IMR-90 (cell line): ENCODE data around the gene WDR62.

Source experiments
- BHLHE40 ChIP-seq: fragments of 150-350 bp; IDR thresholded peaks from 2 replicates; pipeline ENCODE4 v1.6.1; 2016; ENCODE audit warnings: mild to moderate bottlenecking, low read depth, low read length
- CEBPB ChIP-seq: IDR thresholded peaks from 2 replicates; pipeline ENCODE4 v1.6.1; 2012; ENCODE audit warnings: low read depth, low read length, improper control_type of control experiment
- CTCF ChIP-seq: conservative IDR thresholded peaks from 2 replicates; pipeline ENCODE4 v1.5.1; 2012; ENCODE audit warnings: mild to moderate bottlenecking, low read depth, low read length, improper control_type of control experiment
- ELK1 ChIP-seq: fragments of 150-350 bp; IDR thresholded peaks from 2 replicates; pipeline ENCODE4 v1.6.1; 2016; ENCODE audit warnings: low read depth, mild to moderate bottlenecking, low read length, moderate library complexity, borderline replicate concordance
- FOS ChIP-seq: fragments of 150-350 bp; IDR thresholded peaks from 2 replicates; pipeline ENCODE4 v1.6.1; 2016; ENCODE audit warnings: low read depth, low read length
- MAZ ChIP-seq: IDR thresholded peaks from 2 replicates; pipeline ENCODE4 v1.6.1; 2012; ENCODE audit warnings: low read depth, mild to moderate bottlenecking, low read length, improper control_type of control experiment, moderate library complexity, borderline replicate concordance
- MXI1 ChIP-seq: IDR thresholded peaks from 2 replicates; pipeline ENCODE4 v1.6.1; 2012; ENCODE audit warnings: low read depth, mild to moderate bottlenecking, low read length, moderate library complexity, borderline replicate concordance
- NFE2L2 ChIP-seq: fragments of 150-350 bp; IDR thresholded peaks from 2 replicates; pipeline ENCODE4 v1.6.1; 2016; ENCODE audit warnings: low read depth, mild to moderate bottlenecking, low read length
- POLR2A ChIP-seq: IDR thresholded peaks from 2 replicates; pipeline ENCODE4 v1.6.1; 2012; ENCODE audit warnings: mild to moderate bottlenecking, low read depth, low read length
- RAD21 ChIP-seq: IDR thresholded peaks from 2 replicates; pipeline ENCODE4 v1.6.1; 2012; ENCODE audit warnings: low read length, improper control_type of control experiment
- RCOR1 ChIP-seq: IDR thresholded peaks from 2 replicates; pipeline ENCODE4 v1.6.1; 2012; ENCODE audit warnings: mild to moderate bottlenecking, low read length, improper control_type of control experiment; ENCODE audit not compliant: insufficient replicate concordance
- RFX5 ChIP-seq: IDR thresholded peaks from 2 replicates; pipeline ENCODE4 v1.8.0; 2012; ENCODE audit warnings: low read depth, mild to moderate bottlenecking, low read length, moderate library complexity
- USF2 ChIP-seq: fragments of 150-350 bp; IDR thresholded peaks from 2 replicates; pipeline ENCODE4 v1.6.1; 2017; ENCODE audit warnings: mild to moderate bottlenecking, antibody characterized with exemption, low read length, low read depth

DNA sequence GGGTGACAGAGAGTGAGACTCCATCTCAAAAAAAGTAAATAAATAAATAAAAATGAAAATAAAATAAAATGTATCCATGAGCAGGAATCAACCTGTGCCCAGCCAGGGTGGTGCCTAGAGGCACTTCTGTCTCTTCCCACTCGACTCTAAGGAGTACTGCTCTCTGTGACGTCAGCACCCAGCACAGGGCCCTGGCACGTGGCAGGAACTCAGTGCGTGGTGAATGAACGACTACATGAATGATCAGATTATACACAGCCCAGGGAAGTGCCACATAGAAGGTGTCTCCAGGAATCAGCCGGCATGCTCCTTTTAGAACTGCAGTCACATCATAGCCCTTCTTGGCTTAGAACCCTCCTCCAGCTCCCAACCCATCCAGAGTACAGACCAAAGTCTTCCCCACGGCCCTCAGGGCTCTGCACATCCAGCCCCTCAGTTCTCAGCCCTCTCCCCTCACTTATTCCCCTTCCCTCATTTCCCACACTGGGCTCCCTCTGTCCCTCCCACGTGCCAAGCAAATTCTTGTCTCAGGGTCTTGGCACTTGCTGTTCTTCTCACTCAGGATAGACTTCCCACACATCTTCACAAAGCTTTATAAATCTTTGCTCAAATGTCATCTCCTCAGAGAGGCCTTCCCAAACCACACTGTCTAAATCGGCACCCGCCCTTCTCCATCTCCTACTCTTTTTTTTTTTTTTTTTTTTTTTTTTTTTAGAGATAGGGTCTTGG, 26.2 kb upstream of the WDR62 start:
- TF ChIP-seq POLR2A, result no peak
- no peak for TF ChIP-seq CTCF
- no peak for TF ChIP-seq RCOR1
- no peak for TF ChIP-seq RFX5
- no peak for TF ChIP-seq USF2
- no peak for TF ChIP-seq CEBPB
- TF ChIP-seq MXI1, result no peak
- no peak for TF ChIP-seq NFE2L2
- no peak for TF ChIP-seq RAD21
- no peak for TF ChIP-seq BHLHE40
- TF ChIP-seq ELK1, result no peak
- TF ChIP-seq MAZ, result no peak
- no peak for TF ChIP-seq FOS
